Fibroblast of mammary gland (primary cell): Measurements from ENCODE around the gene GDI1.
"Not testable (repeated sequence)": the region's sequence is repeated elsewhere in the genome, so short reads cannot be mapped to it uniquely, and the experiment has no call there.

ENCODE experiments used
- DNase-seq: peaks from one replicate; pipeline ENCODE4 v3.0.0-alpha.2; 2010; ENCODE audit warnings: low read depth
- H3K4me3 ChIP-seq: 2 replicates; pipeline ENCODE4 v1.5.1; 2011; ENCODE audit warnings: low read depth, mild to moderate bottlenecking, low read length, moderate library complexity; ENCODE audit not compliant: control insufficient read depth
- CTCF ChIP-seq: conservative IDR thresholded peaks from 2 replicates; pipeline ENCODE4 v1.5.1; 2011; ENCODE audit warnings: low read depth, low read length, inconsistent platforms; ENCODE audit not compliant: control insufficient read depth, insufficient read depth

The GDI1 gene

GRCh38 chrX:154398668-154399526 is 38.1 kb upstream of the GDI1 start:
- H3K4me3 ChIP-seq, result peak overlapping the region; percentile 87
- TF ChIP-seq CTCF, result peak; percentile 54
- DNase-seq, result peak; percentile 74

- DNase-seq, result no peak
- H3K4me3 ChIP-seq, result peak overlapping the region; percentile 87
- TF ChIP-seq CTCF, result no peak
Observed at GRCh38 chrX:154399527-154400368, 37.2 kb upstream of the GDI1 start.

- DNase-seq, result not testable (repeated sequence)
- H3K4me3 ChIP-seq, result peak overlapping the region; percentile 87
Observed at GRCh38 chrX:154400369-154400817, 36.6 kb upstream of the GDI1 start.

GRCh38 chrX:154401045-154401799 is 35.7 kb upstream of the GDI1 start:
- no peak for TF ChIP-seq CTCF
- DNase-seq, result peak; percentile 45
- H3K4me3 ChIP-seq, result no peak overlapping the region

- DNase-seq, result no peak
- no peak for TF ChIP-seq CTCF
- H3K4me3 ChIP-seq, result no peak overlapping the region
Observed at GRCh38 chrX:154401918-154402621, 34.9 kb upstream of the GDI1 start.

- DNase-seq, result no peak
- no peak overlapping the region for H3K4me3 ChIP-seq
- no peak for TF ChIP-seq CTCF
Observed at GRCh38 chrX:154402622-154403127, 34.3 kb upstream of the GDI1 start.
